Measurements from ENCODE around the gene FAM20A. TPM values are rescaled to one million over a fixed set of nuclear protein-coding genes. Genes with fewer than 3 reads are reported as not detected.

FAM20A gene
- total and polyA plus RNA-seq, 4 donors = 69.7 to 101 (median 79.0) TPM

DNA sequence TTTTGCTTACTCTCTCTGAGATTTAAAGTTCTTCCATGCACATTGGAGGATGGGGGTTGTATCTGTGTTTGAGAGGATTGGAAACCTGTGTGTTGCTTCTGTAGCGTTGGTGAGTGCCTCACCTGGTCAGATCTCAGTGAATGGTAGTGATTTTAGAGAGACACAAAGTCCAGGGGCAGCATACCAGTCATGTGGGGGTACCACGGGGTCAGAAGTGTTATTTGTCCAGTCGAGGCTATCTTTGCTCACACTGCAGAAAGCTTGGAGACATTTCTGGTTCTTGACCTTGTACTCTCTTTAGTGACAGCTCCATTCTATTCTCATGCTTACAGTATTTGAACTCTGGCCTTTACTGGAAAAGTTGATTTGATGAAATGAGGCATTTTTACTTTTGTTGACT, 65.2 kb downstream of the FAM20A start:
- no peak overlapping the region for H3K4me3 ChIP-seq
- no peaks in the 10 kb centered on the region for H3K9me3 ChIP-seq (ENCODE audit: control insufficient read depth in 4 of 4, insufficient read depth in 3 of 4, low read length in 3 of 4)
- H3K36me3 ChIP-seq (ENCODE audit: control insufficient read depth in 4 of 4, insufficient read depth in 4 of 4, low read length in 4 of 4) = peaks cover 25 to 48% (median 28%) of the 10 kb centered on the region in 4 donors
- H3K4me1 ChIP-seq (ENCODE audit: control insufficient read depth in 5 of 5, insufficient read depth in 5 of 5, low read length in 5 of 5) = peaks cover 0 to 3% (median 0%) of the 10 kb centered on the region in 5 donors
- ATAC-seq (ENCODE audit: insufficient read depth, low FRiP score) (no peak), DNase-seq (no peak)
- TF ChIP-seq, protein P1, sequence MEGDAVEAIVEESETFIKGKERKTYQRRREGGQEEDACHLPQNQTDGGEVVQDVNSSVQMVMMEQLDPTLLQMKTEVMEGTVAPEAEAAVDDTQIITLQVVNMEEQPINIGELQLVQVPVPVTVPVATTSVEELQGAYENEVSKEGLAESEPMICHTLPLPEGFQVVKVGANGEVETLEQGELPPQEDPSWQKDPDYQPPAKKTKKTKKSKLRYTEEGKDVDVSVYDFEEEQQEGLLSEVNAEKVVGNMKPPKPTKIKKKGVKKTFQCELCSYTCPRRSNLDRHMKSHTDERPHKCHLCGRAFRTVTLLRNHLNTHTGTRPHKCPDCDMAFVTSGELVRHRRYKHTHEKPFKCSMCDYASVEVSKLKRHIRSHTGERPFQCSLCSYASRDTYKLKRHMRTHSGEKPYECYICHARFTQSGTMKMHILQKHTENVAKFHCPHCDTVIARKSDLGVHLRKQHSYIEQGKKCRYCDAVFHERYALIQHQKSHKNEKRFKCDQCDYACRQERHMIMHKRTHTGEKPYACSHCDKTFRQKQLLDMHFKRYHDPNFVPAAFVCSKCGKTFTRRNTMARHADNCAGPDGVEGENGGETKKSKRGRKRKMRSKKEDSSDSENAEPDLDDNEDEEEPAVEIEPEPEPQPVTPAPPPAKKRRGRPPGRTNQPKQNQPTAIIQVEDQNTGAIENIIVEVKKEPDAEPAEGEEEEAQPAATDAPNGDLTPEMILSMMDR (IDR thresholded peaks at IDR 0.05; ENCODE audit: control extremely low read depth, extremely low read depth) = no peak
- no peak overlapping the region for H3K9ac ChIP-seq (ENCODE audit: insufficient read depth in 1 of 2, low read length in 2 of 2)
- peak overlapping the region in 1 of 2 donors; percentile 11 for H3K27ac ChIP-seq (ENCODE audit: low read depth in 1 of 2, low read length in 1 of 2)
- no peaks in the 10 kb centered on the region for H3K27me3 ChIP-seq (ENCODE audit: control insufficient read depth in 3 of 3, insufficient read depth in 3 of 3, low read length in 2 of 3)
- WGBS, 2 donors = 73 to 95% methylated on average over 3 of the region's 3 CpGs

DNA sequence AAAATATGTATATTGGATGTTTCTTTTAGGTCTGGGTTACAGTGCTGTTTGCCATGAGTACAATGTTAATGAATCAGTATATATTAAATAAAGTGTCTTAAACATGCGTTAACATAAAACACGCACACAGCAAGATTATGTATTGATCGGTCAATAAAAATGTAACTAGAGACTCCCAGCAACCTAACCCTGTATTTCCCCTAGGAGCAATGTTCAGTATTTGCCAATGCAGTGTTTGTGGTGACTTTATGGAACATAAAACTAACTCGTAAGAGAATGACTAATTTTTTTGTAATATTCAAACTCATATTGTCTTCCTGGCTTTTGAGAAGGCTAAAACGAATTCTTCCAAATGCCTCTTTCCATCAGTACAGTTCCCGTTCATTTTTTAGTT, 66.5 kb downstream of the FAM20A start:
- no peaks in the 10 kb centered on the region for H3K9me3 ChIP-seq (ENCODE audit: control insufficient read depth in 4 of 4, insufficient read depth in 3 of 4, low read length in 3 of 4)
- WGBS, 2 donors = 90 to 98% methylated on average over 6 of the region's 6 CpGs
- H3K27me3 ChIP-seq (ENCODE audit: control insufficient read depth in 3 of 3, insufficient read depth in 3 of 3, low read length in 2 of 3) = no peaks in the 10 kb centered on the region
- TF ChIP-seq, protein P1 (IDR thresholded peaks at IDR 0.05; ENCODE audit: control extremely low read depth, extremely low read depth) = no peak
- no peak overlapping the region for H3K4me3 ChIP-seq
- peaks cover 0 to 3% (median 0%) of the 10 kb centered on the region in 5 donors for H3K4me1 ChIP-seq (ENCODE audit: control insufficient read depth in 5 of 5, insufficient read depth in 5 of 5, low read length in 5 of 5)
- no peak overlapping the region for H3K27ac ChIP-seq (ENCODE audit: low read depth in 1 of 2, low read length in 1 of 2)
- ATAC-seq (ENCODE audit: insufficient read depth, low FRiP score) (no peak), DNase-seq (no peak)
- no peak overlapping the region for H3K9ac ChIP-seq (ENCODE audit: insufficient read depth in 1 of 2, low read length in 2 of 2)
- peaks cover 20 to 60% (median 36%) of the 10 kb centered on the region in 4 donors for H3K36me3 ChIP-seq (ENCODE audit: control insufficient read depth in 4 of 4, insufficient read depth in 4 of 4, low read length in 4 of 4)

DNA sequence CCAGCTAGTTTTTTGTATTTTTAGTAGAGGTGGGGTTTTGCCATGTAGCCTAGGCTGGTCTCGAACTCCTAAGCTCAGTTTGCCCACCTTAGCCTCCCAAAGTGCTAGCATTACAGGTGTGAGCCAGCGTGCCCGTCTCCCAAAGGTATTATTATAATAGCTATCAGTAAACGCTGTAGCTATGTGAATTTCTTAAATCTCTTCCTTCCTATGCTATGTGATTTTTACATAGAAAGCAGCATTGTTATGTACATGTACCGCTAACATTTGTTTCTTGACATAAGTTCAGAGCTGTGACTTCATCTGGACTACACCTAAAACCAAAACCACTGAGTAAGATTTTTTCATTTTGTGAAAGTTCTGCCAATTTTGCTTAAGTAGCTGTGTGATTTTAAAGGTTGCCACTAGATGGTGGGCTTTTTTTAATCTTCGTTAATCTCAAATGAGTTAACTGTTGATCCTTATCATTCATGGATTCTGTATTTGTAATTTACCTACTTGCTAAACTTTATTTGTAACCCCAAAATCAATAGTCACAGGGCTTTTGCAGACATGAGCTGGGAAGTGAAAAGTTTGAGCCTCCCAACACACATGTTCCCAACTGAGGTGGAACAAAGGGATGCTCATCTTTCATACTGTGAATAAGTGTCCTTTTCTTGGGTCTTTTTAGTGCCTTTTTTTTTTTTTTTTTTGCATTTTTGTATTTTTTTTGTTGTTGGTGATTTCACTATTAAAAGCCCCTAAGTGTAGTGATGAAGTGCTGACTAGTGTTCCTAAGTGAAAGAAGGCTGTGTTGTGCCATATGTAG, 67.1 kb downstream of the FAM20A start:
- Histone ChIP-seq H3K9ac (ENCODE audit: insufficient read depth in 1 of 2, low read length in 2 of 2) (no peak overlapping the region), H3K36me3 (ENCODE audit: control insufficient read depth in 4 of 4, insufficient read depth in 4 of 4, low read length in 4 of 4) (peaks cover 23 to 66% (median 39%) of the 10 kb centered on the region in 4 donors), H3K9me3 (ENCODE audit: control insufficient read depth in 4 of 4, insufficient read depth in 3 of 4, low read length in 3 of 4) (no peaks in the 10 kb centered on the region), H3K27ac (ENCODE audit: low read depth in 1 of 2, low read length in 1 of 2) (peak overlapping the region in 1 of 2 donors; percentile 44), H3K4me1 (ENCODE audit: control insufficient read depth in 5 of 5, insufficient read depth in 5 of 5, low read length in 5 of 5) (peaks cover 0 to 3% (median 0%) of the 10 kb centered on the region in 5 donors), H3K4me3 (no peak overlapping the region), H3K27me3 (ENCODE audit: control insufficient read depth in 3 of 3, insufficient read depth in 3 of 3, low read length in 2 of 3) (no peaks in the 10 kb centered on the region)
- ATAC-seq (ENCODE audit: insufficient read depth, low FRiP score) (no peak), DNase-seq (peak in 2 of 3 donors; percentile 39 to 64)
- TF ChIP-seq, protein P1 (IDR thresholded peaks at IDR 0.05; ENCODE audit: control extremely low read depth, extremely low read depth) = no peak
- 75 to 85% methylated on average over 6 of the region's 6 CpGs for WGBS, 2 donors
